ENCODE data around the gene NFAT5. TPM values are rescaled to one million over a fixed set of nuclear protein-coding genes. Genes with fewer than 3 reads are reported as not detected.

Gene NFAT5
- total and polyA plus RNA-seq, 9 of the 15 experiments (the other 6 are each of a cell fraction or from before 2014, with no cell fraction given), result 0.78 to 20.5 (median 12.4) TPM

DNA sequence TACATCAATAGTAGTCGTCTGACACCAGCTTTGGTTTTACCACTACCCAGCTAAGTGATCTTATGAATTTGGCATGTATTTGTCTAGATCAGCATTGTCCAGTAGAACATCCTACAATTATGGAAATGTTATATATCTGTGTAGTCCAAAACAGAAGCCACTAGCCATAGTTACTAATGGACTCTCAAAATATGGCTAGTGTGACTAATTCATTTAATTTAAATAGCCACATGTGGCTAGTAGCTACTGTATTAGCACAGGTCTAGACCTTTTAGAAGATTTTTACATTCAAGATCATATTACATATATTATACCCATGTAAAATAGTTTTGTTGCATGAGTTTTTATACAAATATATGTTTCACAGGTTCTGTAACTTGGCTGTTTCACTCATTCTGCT, 27.0 kb upstream of the NFAT5 start:
- FAIRE-seq (no peak), DNase-seq (ENCODE audit: extremely low read depth in 1 of 4, low spot score in 3 of 4) (no peak), ATAC-seq (no peak)
- H3K4me2 ChIP-seq (ENCODE audit: insufficient read depth, low read length), result no peak overlapping the region
- in situ Hi-C loops (cut with MboI), result no loop called here
- POLR2A ChIA-PET, result interaction anchor here (0.6 kb wide), 1 partner anchor 12 kb away, joined by 4 read pairs; no protein-coding TSS in a partner anchor
- TF ChIP-seq, protein P1, sequence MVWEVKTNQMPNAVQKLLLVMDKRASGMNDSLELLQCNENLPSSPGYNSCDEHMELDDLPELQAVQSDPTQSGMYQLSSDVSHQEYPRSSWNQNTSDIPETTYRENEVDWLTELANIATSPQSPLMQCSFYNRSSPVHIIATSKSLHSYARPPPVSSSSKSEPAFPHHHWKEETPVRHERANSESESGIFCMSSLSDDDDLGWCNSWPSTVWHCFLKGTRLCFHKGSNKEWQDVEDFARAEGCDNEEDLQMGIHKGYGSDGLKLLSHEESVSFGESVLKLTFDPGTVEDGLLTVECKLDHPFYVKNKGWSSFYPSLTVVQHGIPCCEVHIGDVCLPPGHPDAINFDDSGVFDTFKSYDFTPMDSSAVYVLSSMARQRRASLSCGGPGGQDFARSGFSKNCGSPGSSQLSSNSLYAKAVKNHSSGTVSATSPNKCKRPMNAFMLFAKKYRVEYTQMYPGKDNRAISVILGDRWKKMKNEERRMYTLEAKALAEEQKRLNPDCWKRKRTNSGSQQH (CRISPR knock-in tag; IDR thresholded peaks at IDR 0.05), result no peak
- TF ChIP-seq CBX5 (IDR thresholded peaks at IDR 0.05; ENCODE audit: borderline replicate concordance, low read depth), result no peak
- no peak for TF ChIP-seq TOE1 (IDR thresholded peaks at IDR 0.05; ENCODE audit: borderline replicate concordance)
- TF ChIP-seq TOE1 (CRISPR knock-in tag; IDR thresholded peaks at IDR 0.05; ENCODE audit: borderline replicate concordance, low read depth), result no peak
- TF ChIP-seq, protein P2, sequence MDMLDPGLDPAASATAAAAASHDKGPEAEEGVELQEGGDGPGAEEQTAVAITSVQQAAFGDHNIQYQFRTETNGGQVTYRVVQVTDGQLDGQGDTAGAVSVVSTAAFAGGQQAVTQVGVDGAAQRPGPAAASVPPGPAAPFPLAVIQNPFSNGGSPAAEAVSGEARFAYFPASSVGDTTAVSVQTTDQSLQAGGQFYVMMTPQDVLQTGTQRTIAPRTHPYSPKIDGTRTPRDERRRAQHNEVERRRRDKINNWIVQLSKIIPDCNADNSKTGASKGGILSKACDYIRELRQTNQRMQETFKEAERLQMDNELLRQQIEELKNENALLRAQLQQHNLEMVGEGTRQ (CRISPR knock-in tag; IDR thresholded peaks at IDR 0.05), result no peak
- no peak for TF ChIP-seq ZNF57 (CRISPR knock-in tag; IDR thresholded peaks at IDR 0.05)
- TF ChIP-seq TAF1 (IDR thresholded peaks at IDR 0.05; ENCODE audit: control insufficient read depth, extremely low read depth, insufficient read depth, low read length, severe bottlenecking), result no peak
- TF ChIP-seq DPF2 (IDR thresholded peaks at IDR 0.05), result no peak
- TF ChIP-seq, protein P3, sequence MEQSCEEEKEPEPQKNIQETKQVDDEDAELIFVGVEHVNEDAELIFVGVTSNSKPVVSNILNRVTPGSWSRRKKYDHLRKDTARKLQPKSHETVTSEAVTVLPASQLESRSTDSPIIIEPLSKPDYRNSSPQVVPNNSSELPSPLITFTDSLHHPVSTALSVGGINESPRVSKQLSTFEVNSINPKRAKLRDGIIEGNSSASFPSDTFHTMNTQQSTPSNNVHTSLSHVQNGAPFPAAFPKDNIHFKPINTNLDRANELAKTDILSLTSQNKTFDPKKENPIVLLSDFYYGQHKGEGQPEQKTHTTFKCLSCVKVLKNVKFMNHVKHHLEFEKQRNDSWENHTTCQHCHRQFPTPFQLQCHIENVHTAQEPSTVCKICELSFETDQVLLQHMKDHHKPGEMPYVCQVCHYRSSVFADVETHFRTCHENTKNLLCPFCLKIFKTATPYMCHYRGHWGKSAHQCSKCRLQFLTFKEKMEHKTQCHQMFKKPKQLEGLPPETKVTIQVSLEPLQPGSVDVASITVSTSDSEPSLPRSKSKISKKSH (CRISPR knock-in tag; IDR thresholded peaks at IDR 0.05), result no peak
- no peak for TF ChIP-seq ZC3H4 (CRISPR knock-in tag; IDR thresholded peaks at IDR 0.05; ENCODE audit: borderline replicate concordance)
- H3K36me3 ChIP-seq (ENCODE audit: control insufficient read depth, insufficient read depth, low read length), result no peaks in the 10 kb centered on the region
- H3K27me3 ChIP-seq (ENCODE audit: control insufficient read depth in 2 of 2, insufficient read depth in 2 of 2, low read length in 2 of 2), result no peaks in the 10 kb centered on the region
- no peak overlapping the region for H3K4me3 ChIP-seq
- no peaks in the 10 kb centered on the region for H3K9me1 ChIP-seq (ENCODE audit: control insufficient read depth, insufficient read depth, low read length)
- H3K79me2 ChIP-seq (ENCODE audit: control insufficient read depth, insufficient read depth, low read length), result no peaks in the 10 kb centered on the region
- no peaks in the 10 kb centered on the region for H3K9me3 ChIP-seq (replicated peaks; ENCODE audit: control insufficient read depth, insufficient read depth, low read depth, low read length)
- H3K9ac ChIP-seq (ENCODE audit: insufficient read depth in 1 of 2, low read depth in 2 of 2, low read length in 2 of 2), result no peak overlapping the region
- BruUV-seq (replicated peaks), result no TSS peak
- 0% methylated on average over 1 of the region's 1 CpG for WGBS (ENCODE audit: insufficient coverage, low coverage, missing lambda C conversion rate)
- CTCF ChIA-PET (ENCODE audit: low intra/inter-chr PET ratio), result no interaction called here
- no peak overlapping the region for H3K27ac ChIP-seq (ENCODE audit: extremely low read depth, low read depth, low read length)
- H3K4me1 ChIP-seq (replicated peaks in 1 of 2; ENCODE audit: control insufficient read depth in 2 of 2, insufficient read depth in 2 of 2, low read length in 2 of 2), result no peaks in the 10 kb centered on the region
- no peak overlapping the region for H2AFZ ChIP-seq (ENCODE audit: low read depth, low read length)
- intact Hi-C loops (cut with micrococcal nuclease), result no loop called here
- H4K20me1 ChIP-seq (replicated peaks; ENCODE audit: control insufficient read depth, insufficient read depth, low read length), result no peaks in the 10 kb centered on the region

All from K562 (cell line).